WTC11 (cell line): Measurements from ENCODE around the gene KCNC3. TPM values are rescaled to one million over a fixed set of nuclear protein-coding genes. Genes with fewer than 3 reads are reported as not detected.

Source experiments
- ESRRA ChIP-seq: sonication (generic); formaldehyde crosslinking; IDR thresholded peaks from 2 replicates; pipeline ENCODE4 v1.8.1; 2022; ENCODE audit warnings: mild to moderate bottlenecking, missing genetic modification reagents, borderline replicate concordance
- JAZF1 ChIP-seq: fragments of 250-450 bp; sonication (Bioruptor Pico); IDR thresholded peaks from 2 replicates; pipeline ENCODE4 v1.9.0; 2021; ENCODE audit warnings: moderate library complexity, mild to moderate bottlenecking, inconsistent platforms
- KAT7 ChIP-seq: sonication (generic); formaldehyde crosslinking; IDR thresholded peaks from 2 replicates; pipeline ENCODE4 v1.8.1; 2023; ENCODE audit warnings: missing genetic modification reagents, mild to moderate bottlenecking, borderline replicate concordance
- NFE2L1 ChIP-seq: sonication (generic); formaldehyde crosslinking; IDR thresholded peaks from 2 replicates; pipeline ENCODE4 v1.8.1; 2023; ENCODE audit warnings: missing genetic modification reagents
- PRRX2 ChIP-seq: fragments of 250-450 bp; sonication (Bioruptor Pico); IDR thresholded peaks from 2 replicates; pipeline ENCODE4 v1.8.0; 2021; ENCODE audit warnings: mild to moderate bottlenecking
- RELA ChIP-seq: sonication (generic); formaldehyde crosslinking; IDR thresholded peaks from 2 replicates; pipeline ENCODE4 v1.8.1; 2022; ENCODE audit warnings: missing genetic modification reagents, mild to moderate bottlenecking, borderline replicate concordance
- RORB ChIP-seq: fragments of 250-450 bp; sonication (Bioruptor Pico); IDR thresholded peaks from 2 replicates; pipeline ENCODE4 v1.9.0; 2021; ENCODE audit warnings: mild to moderate bottlenecking
- SOX15 ChIP-seq: fragments of 250-450 bp; sonication (Bioruptor Pico); IDR thresholded peaks from 2 replicates; pipeline ENCODE4 v1.9.0; 2021; ENCODE audit warnings: mild to moderate bottlenecking
- ZBTB21 ChIP-seq: sonication (generic); formaldehyde crosslinking; IDR thresholded peaks from 2 replicates; pipeline ENCODE4 v1.8.1; 2023; ENCODE audit warnings: mild to moderate bottlenecking, missing genetic modification reagents, borderline replicate concordance
- total RNA-seq: library from RNA; stranded (reverse); gene quantifications from 3 replicates; pipeline ENCODE4 v1.2.3, GENCODE V29; 2021
- TF ChIP-seq, protein P1 (sequence below): sonication (generic); formaldehyde crosslinking; IDR thresholded peaks from 2 replicates; pipeline ENCODE4 v1.8.1; 2023; ENCODE audit warnings: mild to moderate bottlenecking, missing genetic modification reagents
- TF ChIP-seq, protein P2 (sequence below): sonication (generic); formaldehyde crosslinking; IDR thresholded peaks from 2 replicates; pipeline ENCODE4 v1.8.1; 2023; ENCODE audit warnings: mild to moderate bottlenecking, missing genetic modification reagents, moderate library complexity
- TF ChIP-seq, protein P3 (sequence below): sonication (generic); formaldehyde crosslinking; IDR thresholded peaks from 2 replicates; pipeline ENCODE4 v1.8.0; 2023; ENCODE audit warnings: missing genetic modification reagents, mild to moderate bottlenecking, borderline replicate concordance
- TF ChIP-seq, protein P4 (sequence below): sonication (generic); formaldehyde crosslinking; IDR thresholded peaks from 2 replicates; pipeline ENCODE4 v1.8.1; 2022; ENCODE audit warnings: low read depth, mild to moderate bottlenecking, moderate library complexity, missing genetic modification reagents, borderline replicate concordance
- TF ChIP-seq, protein P5 (sequence below): sonication (generic); formaldehyde crosslinking; IDR thresholded peaks from 2 replicates; pipeline ENCODE4 v1.8.0; 2022; ENCODE audit warnings: mild to moderate bottlenecking, missing genetic modification reagents
- TF ChIP-seq, protein P6 (sequence below): fragments of 250-450 bp; sonication (Bioruptor Pico); IDR thresholded peaks from 2 replicates; pipeline ENCODE4 v1.9.0; 2021; ENCODE audit warnings: mild to moderate bottlenecking, borderline replicate concordance
- TF ChIP-seq, protein P7 (sequence below): fragments of 250-450 bp; sonication (Bioruptor Pico); conservative IDR thresholded peaks from 2 replicates; pipeline ENCODE4 v1.9.0; 2021; ENCODE audit warnings: mild to moderate bottlenecking
- TF ChIP-seq, protein P8 (sequence below): sonication (generic); formaldehyde crosslinking; IDR thresholded peaks from 2 replicates; pipeline ENCODE4 v1.8.1; 2023; ENCODE audit warnings: mild to moderate bottlenecking, missing genetic modification reagents
- TF ChIP-seq, protein P9 (sequence below): sonication (generic); formaldehyde crosslinking; IDR thresholded peaks from 2 replicates; pipeline ENCODE4 v1.8.1; 2022; ENCODE audit warnings: low read depth, missing genetic modification reagents, borderline replicate concordance

KCNC3 gene
- total RNA-seq, 1 experiment from 2014 or later: 8.5 TPM

DNA sequence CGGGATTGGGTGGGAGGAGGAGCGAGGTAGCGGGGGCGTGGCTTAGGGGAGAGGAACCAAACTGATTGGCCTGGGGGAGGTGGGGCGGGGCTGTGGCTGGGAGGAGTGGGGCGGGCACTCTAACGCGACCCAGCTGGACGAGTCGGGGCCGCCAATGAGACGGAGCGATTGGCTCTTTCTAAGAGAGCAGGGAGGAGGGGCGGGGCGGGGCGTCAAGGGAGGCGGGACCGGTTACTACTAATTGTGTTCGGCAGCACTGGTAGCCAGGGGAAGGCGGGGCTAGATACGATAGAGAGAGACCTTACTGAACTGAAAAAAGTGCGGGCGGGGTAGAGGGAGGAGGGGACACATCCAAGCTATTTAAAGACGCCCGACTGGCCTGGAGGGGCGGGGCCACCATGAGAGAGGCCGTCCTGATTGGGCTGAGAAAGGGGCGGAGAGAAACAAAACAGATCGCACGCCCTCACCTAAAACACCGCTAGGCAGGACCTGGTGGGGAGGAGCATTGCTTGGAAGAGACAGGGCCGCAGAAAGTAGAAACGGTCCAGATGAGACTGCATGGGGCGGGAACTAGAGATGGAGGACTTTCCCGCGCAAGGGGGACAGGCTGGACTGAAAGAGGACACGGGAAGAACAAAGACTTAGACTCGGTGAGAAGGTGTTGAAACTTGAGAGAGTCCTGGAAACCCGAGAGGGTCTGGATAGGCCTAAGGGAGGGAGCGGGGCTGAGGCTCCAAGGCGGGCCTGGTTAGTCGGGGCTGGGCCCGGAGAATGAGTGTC lies at the start of gene KCNC3 (continued):
- TF ChIP-seq, protein P1, sequence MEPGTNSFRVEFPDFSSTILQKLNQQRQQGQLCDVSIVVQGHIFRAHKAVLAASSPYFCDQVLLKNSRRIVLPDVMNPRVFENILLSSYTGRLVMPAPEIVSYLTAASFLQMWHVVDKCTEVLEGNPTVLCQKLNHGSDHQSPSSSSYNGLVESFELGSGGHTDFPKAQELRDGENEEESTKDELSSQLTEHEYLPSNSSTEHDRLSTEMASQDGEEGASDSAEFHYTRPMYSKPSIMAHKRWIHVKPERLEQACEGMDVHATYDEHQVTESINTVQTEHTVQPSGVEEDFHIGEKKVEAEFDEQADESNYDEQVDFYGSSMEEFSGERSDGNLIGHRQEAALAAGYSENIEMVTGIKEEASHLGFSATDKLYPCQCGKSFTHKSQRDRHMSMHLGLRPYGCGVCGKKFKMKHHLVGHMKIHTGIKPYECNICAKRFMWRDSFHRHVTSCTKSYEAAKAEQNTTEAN: no peak
- TF ChIP-seq, protein P2, sequence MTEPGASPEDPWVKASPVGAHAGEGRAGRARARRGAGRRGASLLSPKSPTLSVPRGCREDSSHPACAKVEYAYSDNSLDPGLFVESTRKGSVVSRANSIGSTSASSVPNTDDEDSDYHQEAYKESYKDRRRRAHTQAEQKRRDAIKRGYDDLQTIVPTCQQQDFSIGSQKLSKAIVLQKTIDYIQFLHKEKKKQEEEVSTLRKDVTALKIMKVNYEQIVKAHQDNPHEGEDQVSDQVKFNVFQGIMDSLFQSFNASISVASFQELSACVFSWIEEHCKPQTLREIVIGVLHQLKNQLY (CRISPR knock-in tag): no peak
- no peak for TF ChIP-seq ESRRA (CRISPR knock-in tag)
- TF ChIP-seq RORB (CRISPR knock-in tag): no peak
- TF ChIP-seq, protein P3, sequence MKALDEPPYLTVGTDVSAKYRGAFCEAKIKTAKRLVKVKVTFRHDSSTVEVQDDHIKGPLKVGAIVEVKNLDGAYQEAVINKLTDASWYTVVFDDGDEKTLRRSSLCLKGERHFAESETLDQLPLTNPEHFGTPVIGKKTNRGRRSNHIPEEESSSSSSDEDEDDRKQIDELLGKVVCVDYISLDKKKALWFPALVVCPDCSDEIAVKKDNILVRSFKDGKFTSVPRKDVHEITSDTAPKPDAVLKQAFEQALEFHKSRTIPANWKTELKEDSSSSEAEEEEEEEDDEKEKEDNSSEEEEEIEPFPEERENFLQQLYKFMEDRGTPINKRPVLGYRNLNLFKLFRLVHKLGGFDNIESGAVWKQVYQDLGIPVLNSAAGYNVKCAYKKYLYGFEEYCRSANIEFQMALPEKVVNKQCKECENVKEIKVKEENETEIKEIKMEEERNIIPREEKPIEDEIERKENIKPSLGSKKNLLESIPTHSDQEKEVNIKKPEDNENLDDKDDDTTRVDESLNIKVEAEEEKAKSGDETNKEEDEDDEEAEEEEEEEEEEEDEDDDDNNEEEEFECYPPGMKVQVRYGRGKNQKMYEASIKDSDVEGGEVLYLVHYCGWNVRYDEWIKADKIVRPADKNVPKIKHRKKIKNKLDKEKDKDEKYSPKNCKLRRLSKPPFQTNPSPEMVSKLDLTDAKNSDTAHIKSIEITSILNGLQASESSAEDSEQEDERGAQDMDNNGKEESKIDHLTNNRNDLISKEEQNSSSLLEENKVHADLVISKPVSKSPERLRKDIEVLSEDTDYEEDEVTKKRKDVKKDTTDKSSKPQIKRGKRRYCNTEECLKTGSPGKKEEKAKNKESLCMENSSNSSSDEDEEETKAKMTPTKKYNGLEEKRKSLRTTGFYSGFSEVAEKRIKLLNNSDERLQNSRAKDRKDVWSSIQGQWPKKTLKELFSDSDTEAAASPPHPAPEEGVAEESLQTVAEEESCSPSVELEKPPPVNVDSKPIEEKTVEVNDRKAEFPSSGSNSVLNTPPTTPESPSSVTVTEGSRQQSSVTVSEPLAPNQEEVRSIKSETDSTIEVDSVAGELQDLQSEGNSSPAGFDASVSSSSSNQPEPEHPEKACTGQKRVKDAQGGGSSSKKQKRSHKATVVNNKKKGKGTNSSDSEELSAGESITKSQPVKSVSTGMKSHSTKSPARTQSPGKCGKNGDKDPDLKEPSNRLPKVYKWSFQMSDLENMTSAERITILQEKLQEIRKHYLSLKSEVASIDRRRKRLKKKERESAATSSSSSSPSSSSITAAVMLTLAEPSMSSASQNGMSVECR (CRISPR knock-in tag): no peak
- TF ChIP-seq, protein P4, sequence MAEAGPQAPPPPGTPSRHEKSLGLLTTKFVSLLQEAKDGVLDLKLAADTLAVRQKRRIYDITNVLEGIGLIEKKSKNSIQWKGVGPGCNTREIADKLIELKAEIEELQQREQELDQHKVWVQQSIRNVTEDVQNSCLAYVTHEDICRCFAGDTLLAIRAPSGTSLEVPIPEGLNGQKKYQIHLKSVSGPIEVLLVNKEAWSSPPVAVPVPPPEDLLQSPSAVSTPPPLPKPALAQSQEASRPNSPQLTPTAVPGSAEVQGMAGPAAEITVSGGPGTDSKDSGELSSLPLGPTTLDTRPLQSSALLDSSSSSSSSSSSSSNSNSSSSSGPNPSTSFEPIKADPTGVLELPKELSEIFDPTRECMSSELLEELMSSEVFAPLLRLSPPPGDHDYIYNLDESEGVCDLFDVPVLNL (CRISPR knock-in tag): no peak
- TF ChIP-seq SOX15 (CRISPR knock-in tag): no peak
- TF ChIP-seq, protein P5, sequence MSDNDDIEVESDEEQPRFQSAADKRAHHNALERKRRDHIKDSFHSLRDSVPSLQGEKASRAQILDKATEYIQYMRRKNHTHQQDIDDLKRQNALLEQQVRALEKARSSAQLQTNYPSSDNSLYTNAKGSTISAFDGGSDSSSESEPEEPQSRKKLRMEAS: 0 out of 2 replicates have a peak, but pooled peaks have one; percentile 21
- TF ChIP-seq NFE2L1 (CRISPR knock-in tag): 0 out of 2 replicates have a peak, but pooled peaks have one; percentile 8
- TF ChIP-seq, protein P6, sequence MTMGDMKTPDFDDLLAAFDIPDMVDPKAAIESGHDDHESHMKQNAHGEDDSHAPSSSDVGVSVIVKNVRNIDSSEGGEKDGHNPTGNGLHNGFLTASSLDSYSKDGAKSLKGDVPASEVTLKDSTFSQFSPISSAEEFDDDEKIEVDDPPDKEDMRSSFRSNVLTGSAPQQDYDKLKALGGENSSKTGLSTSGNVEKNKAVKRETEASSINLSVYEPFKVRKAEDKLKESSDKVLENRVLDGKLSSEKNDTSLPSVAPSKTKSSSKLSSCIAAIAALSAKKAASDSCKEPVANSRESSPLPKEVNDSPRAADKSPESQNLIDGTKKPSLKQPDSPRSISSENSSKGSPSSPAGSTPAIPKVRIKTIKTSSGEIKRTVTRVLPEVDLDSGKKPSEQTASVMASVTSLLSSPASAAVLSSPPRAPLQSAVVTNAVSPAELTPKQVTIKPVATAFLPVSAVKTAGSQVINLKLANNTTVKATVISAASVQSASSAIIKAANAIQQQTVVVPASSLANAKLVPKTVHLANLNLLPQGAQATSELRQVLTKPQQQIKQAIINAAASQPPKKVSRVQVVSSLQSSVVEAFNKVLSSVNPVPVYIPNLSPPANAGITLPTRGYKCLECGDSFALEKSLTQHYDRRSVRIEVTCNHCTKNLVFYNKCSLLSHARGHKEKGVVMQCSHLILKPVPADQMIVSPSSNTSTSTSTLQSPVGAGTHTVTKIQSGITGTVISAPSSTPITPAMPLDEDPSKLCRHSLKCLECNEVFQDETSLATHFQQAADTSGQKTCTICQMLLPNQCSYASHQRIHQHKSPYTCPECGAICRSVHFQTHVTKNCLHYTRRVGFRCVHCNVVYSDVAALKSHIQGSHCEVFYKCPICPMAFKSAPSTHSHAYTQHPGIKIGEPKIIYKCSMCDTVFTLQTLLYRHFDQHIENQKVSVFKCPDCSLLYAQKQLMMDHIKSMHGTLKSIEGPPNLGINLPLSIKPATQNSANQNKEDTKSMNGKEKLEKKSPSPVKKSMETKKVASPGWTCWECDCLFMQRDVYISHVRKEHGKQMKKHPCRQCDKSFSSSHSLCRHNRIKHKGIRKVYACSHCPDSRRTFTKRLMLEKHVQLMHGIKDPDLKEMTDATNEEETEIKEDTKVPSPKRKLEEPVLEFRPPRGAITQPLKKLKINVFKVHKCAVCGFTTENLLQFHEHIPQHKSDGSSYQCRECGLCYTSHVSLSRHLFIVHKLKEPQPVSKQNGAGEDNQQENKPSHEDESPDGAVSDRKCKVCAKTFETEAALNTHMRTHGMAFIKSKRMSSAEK: no peak
- TF ChIP-seq, protein P7, sequence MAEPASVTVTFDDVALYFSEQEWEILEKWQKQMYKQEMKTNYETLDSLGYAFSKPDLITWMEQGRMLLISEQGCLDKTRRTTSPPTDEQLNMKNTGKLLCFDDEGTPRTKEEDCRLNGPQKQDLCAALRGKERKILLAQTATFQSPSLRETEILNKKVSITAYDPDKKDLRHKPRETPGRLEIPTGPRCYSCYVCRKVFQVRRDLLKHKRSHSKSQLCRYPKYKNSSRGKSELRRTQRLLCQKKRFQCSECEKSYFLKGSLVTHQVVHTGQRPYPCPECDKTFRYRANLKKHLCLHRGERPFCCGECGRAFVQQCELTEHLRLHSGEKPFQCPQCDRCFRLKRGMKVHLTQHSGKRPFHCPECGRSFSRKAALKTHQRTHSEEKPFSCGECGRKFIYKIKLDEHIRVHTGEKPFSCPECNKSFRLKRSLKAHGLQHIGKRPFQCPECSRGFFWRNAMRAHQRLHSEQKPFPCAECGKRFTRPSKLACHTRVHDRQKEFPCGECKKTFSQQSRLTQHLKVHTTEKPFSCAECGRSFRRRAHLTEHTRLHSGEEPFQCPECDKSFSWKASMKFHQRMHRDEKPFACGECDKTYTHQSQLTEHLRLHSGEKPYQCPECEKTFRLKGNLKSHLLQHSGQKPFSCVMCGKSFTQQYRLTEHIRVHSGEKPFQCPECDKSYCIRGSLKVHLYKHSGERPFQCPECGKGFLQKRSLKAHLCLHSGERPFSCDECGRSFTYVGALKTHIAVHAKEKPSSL (CRISPR knock-in tag): no peak
- no peak for TF ChIP-seq RELA (CRISPR knock-in tag)
- no peak for TF ChIP-seq KAT7 (CRISPR knock-in tag)
- TF ChIP-seq, protein P8, sequence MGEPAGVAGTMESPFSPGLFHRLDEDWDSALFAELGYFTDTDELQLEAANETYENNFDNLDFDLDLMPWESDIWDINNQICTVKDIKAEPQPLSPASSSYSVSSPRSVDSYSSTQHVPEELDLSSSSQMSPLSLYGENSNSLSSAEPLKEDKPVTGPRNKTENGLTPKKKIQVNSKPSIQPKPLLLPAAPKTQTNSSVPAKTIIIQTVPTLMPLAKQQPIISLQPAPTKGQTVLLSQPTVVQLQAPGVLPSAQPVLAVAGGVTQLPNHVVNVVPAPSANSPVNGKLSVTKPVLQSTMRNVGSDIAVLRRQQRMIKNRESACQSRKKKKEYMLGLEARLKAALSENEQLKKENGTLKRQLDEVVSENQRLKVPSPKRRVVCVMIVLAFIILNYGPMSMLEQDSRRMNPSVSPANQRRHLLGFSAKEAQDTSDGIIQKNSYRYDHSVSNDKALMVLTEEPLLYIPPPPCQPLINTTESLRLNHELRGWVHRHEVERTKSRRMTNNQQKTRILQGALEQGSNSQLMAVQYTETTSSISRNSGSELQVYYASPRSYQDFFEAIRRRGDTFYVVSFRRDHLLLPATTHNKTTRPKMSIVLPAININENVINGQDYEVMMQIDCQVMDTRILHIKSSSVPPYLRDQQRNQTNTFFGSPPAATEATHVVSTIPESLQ (CRISPR knock-in tag): no peak
- TF ChIP-seq JAZF1 (CRISPR knock-in tag): no peak
- 0 out of 2 replicates have a peak, but pooled peaks have one; percentile 24 for TF ChIP-seq PRRX2
- TF ChIP-seq, protein P9, sequence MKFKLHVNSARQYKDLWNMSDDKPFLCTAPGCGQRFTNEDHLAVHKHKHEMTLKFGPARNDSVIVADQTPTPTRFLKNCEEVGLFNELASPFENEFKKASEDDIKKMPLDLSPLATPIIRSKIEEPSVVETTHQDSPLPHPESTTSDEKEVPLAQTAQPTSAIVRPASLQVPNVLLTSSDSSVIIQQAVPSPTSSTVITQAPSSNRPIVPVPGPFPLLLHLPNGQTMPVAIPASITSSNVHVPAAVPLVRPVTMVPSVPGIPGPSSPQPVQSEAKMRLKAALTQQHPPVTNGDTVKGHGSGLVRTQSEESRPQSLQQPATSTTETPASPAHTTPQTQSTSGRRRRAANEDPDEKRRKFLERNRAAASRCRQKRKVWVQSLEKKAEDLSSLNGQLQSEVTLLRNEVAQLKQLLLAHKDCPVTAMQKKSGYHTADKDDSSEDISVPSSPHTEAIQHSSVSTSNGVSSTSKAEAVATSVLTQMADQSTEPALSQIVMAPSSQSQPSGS (CRISPR knock-in tag): no peak
- no peak for TF ChIP-seq ZBTB21 (CRISPR knock-in tag)
